GM12878 (cell line): ENCODE results near the gene PCLAF. TPM values are rescaled to one million over a fixed set of nuclear protein-coding genes. Genes with fewer than 3 reads are reported as not detected.

Source experiments
- ATAC-seq: fragments of 200-7000 bp; cut with Tn5 transposase; 3 replicates; pipeline ENCODE4 v1.9.1; 2020; ENCODE audit warnings: mild to moderate bottlenecking, moderate library complexity
- BruUV-seq: library from RNA; stranded (reverse); fragments of 400-500 nt; replicated peaks from 2 replicates; lab custom pipeline; 2021; lab: Mats Ljungman, UMichigan
- CTCF ChIA-PET: fragments of 300-600 bp; sonication (Branson Sonifier 250); formaldehyde crosslinking; extraction: SDS; loops from one replicate; lab custom pipeline; 2021; ENCODE audit warnings: inconsistent platforms; lab: Yijun Ruan, JAX
- POLR2A ChIA-PET: fragments of 350-600 bp; formaldehyde crosslinking; extraction: SDS; loops from one replicate; lab custom pipeline; 2021; ENCODE audit warnings: inconsistent platforms; lab: Charles Lee
- RAD21 ChIA-PET: fragments of 300-600 bp; sonication (Branson Sonifier 250); formaldehyde crosslinking; loops from one replicate; lab custom pipeline; 2023; ENCODE audit warnings: antibody characterized with exemption; ENCODE audit not compliant: unreplicated experiment; lab: Charles Lee
- SMC1A ChIA-PET: fragments of 300-600 bp; sonication (Branson Sonifier 250); formaldehyde crosslinking; loops from one replicate; lab custom pipeline; 2023; ENCODE audit not compliant: unreplicated experiment, uncharacterized antibody; lab: Charles Lee
- DNase-seq: peaks from one replicate; pipeline ENCODE4 v3.0.0-alpha.2; 2011; ENCODE audit warnings: low read depth, low spot score
- FAIRE-seq: peaks from 3 replicates; lab custom pipeline; 2011; peaks lifted over from hg19 to GRCh38; lab: Jason Lieb, UNC
- H2AFZ ChIP-seq: 2 replicates; pipeline ENCODE4 v1.6.0; 2011; ENCODE audit warnings: low read depth, low read length, control low read depth; ENCODE audit not compliant: control insufficient read depth
- H3K27ac ChIP-seq: 2 replicates; pipeline ENCODE4 v1.5.1; 2011; ENCODE audit warnings: control low read depth; ENCODE audit not compliant: control insufficient read depth, insufficient read depth
- H3K27me3 ChIP-seq, 2 experiments: replicated peaks in 1 of 2; 2 replicates each; pipeline versions ENCODE4 v1.6.0 to v1.6.1; 2011; ENCODE audit warnings: low read length in 1 of 2; ENCODE audit not compliant: control insufficient read depth in 2 of 2, insufficient read depth in 2 of 2
- H3K36me3 ChIP-seq, 2 experiments: 2 replicates each; pipeline ENCODE4 v1.5.1; 2011; ENCODE audit warnings: low read length in 1 of 2; ENCODE audit not compliant: control insufficient read depth in 2 of 2, insufficient read depth in 2 of 2
- H3K4me1 ChIP-seq: 2 replicates; pipeline ENCODE4 v1.6.1; 2011; ENCODE audit warnings: mild to moderate bottlenecking, low read length, moderate library complexity, mixed read lengths; ENCODE audit not compliant: control insufficient read depth, insufficient read depth
- H3K4me2 ChIP-seq: 2 replicates; pipeline ENCODE4 v1.6.0; 2011; ENCODE audit warnings: control low read depth; ENCODE audit not compliant: control insufficient read depth, insufficient read depth
- H3K4me3 ChIP-seq: fragments of 200-600 bp; sonication (generic); 2 replicates; pipeline ENCODE4 v1.5.1; 2016
- H3K79me2 ChIP-seq: 2 replicates; pipeline ENCODE4 v1.6.0; 2011; ENCODE audit warnings: low read length; ENCODE audit not compliant: control insufficient read depth, insufficient read depth
- H3K9ac ChIP-seq: 2 replicates; pipeline ENCODE4 v1.8.0; 2011; ENCODE audit warnings: low read length, control low read depth, mixed read lengths; ENCODE audit not compliant: control insufficient read depth, insufficient read depth
- H3K9me3 ChIP-seq: replicated peaks from 3 replicates; pipeline ENCODE4 v1.5.1; 2011; ENCODE audit warnings: mild to moderate bottlenecking, low read length; ENCODE audit not compliant: control insufficient read depth, insufficient read depth
- H4K20me1 ChIP-seq: 2 replicates; pipeline ENCODE4 v1.6.0; 2011; ENCODE audit not compliant: control insufficient read depth, insufficient read depth
- ASH2L ChIP-seq: fragments of 300-600, 200-600 bp; sonication (generic); IDR thresholded peaks from 2 replicates; pipeline ENCODE4 v1.6.1; 2017; ENCODE audit warnings: low read depth, mild to moderate bottlenecking, borderline replicate concordance
- BACH1 ChIP-seq: fragments of 450-650 bp; IDR thresholded peaks from 2 replicates; pipeline ENCODE4 v1.6.1; 2017; ENCODE audit warnings: mild to moderate bottlenecking, borderline replicate concordance
- BRCA1 ChIP-seq: IDR thresholded peaks from 2 replicates; pipeline ENCODE4 v1.6.1; 2011; ENCODE audit warnings: low read depth, low read length, improper control_type of control experiment
- EP300 ChIP-seq, 2 experiments: fragments of 150-350 bp in 1 of 2; IDR thresholded peaks; 2 replicates each; pipeline ENCODE4 v1.6.1; 2011 to 2012; ENCODE audit warnings: low read depth in 2 of 2, low read length in 2 of 2, borderline replicate concordance in 1 of 2, improper control_type of control experiment in 1 of 2, inconsistent platforms in 1 of 2; ENCODE audit not compliant: control insufficient read depth in 1 of 2
- ETV6 ChIP-seq, 2 experiments: fragments of 450-650 bp in 1 of 2; IDR thresholded peaks in 1 of 2; conservative IDR thresholded peaks in 1 of 2; 2 replicates each; pipeline ENCODE4 v1.6.1; 2014; ENCODE audit warnings: antibody characterized with exemption in 1 of 2, borderline replicate concordance in 1 of 2, low read depth in 1 of 2, mild to moderate bottlenecking in 1 of 2, moderate library complexity in 1 of 2
- HCFC1 ChIP-seq: fragments of 150-350 bp; IDR thresholded peaks from 2 replicates; pipeline ENCODE4 v1.6.1; 2014; ENCODE audit warnings: low read length
- HDAC2 ChIP-seq: fragments of 200-600 bp; sonication (generic); IDR thresholded peaks from 2 replicates; pipeline ENCODE4 v1.6.1; 2017
- IKZF1 ChIP-seq: fragments of 450-650 bp; conservative IDR thresholded peaks from 2 replicates; pipeline ENCODE4 v1.6.1; 2017; ENCODE audit warnings: antibody characterized with exemption, mild to moderate bottlenecking
- MEF2B ChIP-seq: fragments of 450-650 bp; IDR thresholded peaks from 2 replicates; pipeline ENCODE4 v1.6.1; 2018; ENCODE audit warnings: mild to moderate bottlenecking, moderate library complexity; ENCODE audit not compliant: partially characterized antibody, poor library complexity, severe bottlenecking
- MYB ChIP-seq: fragments of 150-350 bp; IDR thresholded peaks from 2 replicates; pipeline ENCODE4 v1.6.1; 2014; ENCODE audit warnings: mild to moderate bottlenecking, low read depth, low read length, borderline replicate concordance
- WGBS: methylation state at CpG from one replicate; pipeline ENCODE4 v1.1.6; 2016; ENCODE audit warnings: low lambda C conversion rate; ENCODE audit not compliant: insufficient replicate concordance, insufficient coverage; ENCODE audit errors: missing lambda C conversion rate; 5-methylcytosine and 5-hydroxymethylcytosine counted together
- in situ Hi-C: fragments of 300-500 bp; cut with MboI; formaldehyde crosslinking; loops from 9 replicates; pipeline ENCODE4 v1.14.3; 2018; ENCODE audit warnings: mixed read lengths
- intact Hi-C: fragments of 100-400 bp; cut with micrococcal nuclease; formaldehyde crosslinking; loops from one replicate; pipeline ENCODE4 v1.14.2; 2022; ENCODE audit not compliant: unreplicated experiment
- polyA plus RNA-seq, 11 experiments: library from polyadenylated mRNA; depleted of rRNA in 4 of 11; unstranded in 6 of 11; stranded (reverse) in 5 of 11; fragments of >200 nt; fragmentation: Nextera tagmentation in 4 of 11; fragmentation: Illumina TruSeq in 1 of 11; extraction: Ambion mirVana in 4 of 11; extraction: Trizol in 1 of 11; gene quantifications; 1 replicate in 1 of 11; 2 replicates in 10 of 11; pipeline versions ENCODE4 v1.2.1 to v1.2.3, GENCODE V29; 2011 to 2016; ENCODE audit warnings: inconsistent platforms in 2 of 11, missing spikeins in 2 of 11, low read depth in 1 of 11
- total RNA-seq, 4 experiments: library from RNA; depleted of rRNA in 3 of 4; stranded (reverse); fragments of >200 nt in 3 of 4; fragmentation: Illumina TruSeq in 1 of 4; extraction: Trizol in 1 of 4; gene quantifications; 2 replicates each; pipeline versions ENCODE4 v1.2.1 to v1.2.3, GENCODE V29; 2013 to 2021
- TF ChIP-seq, protein P1 (sequence below): IDR thresholded peaks from 2 replicates; pipeline ENCODE4 v1.6.1; 2012; ENCODE audit warnings: improper control_type of control experiment, low read depth, low read length; ENCODE audit not compliant: insufficient replicate concordance
- TF ChIP-seq, protein P2 (sequence below): fragments of 150-350 bp; IDR thresholded peaks from 2 replicates; pipeline ENCODE4 v1.6.1; 2014; ENCODE audit warnings: mild to moderate bottlenecking, low read depth, low read length

The PCLAF gene
- total and polyA plus RNA-seq, 10 of the 15 experiments (the other 5 are each of a cell fraction or from before 2014, with no cell fraction given): 79.0 to 627 (median 343) TPM

DNA sequence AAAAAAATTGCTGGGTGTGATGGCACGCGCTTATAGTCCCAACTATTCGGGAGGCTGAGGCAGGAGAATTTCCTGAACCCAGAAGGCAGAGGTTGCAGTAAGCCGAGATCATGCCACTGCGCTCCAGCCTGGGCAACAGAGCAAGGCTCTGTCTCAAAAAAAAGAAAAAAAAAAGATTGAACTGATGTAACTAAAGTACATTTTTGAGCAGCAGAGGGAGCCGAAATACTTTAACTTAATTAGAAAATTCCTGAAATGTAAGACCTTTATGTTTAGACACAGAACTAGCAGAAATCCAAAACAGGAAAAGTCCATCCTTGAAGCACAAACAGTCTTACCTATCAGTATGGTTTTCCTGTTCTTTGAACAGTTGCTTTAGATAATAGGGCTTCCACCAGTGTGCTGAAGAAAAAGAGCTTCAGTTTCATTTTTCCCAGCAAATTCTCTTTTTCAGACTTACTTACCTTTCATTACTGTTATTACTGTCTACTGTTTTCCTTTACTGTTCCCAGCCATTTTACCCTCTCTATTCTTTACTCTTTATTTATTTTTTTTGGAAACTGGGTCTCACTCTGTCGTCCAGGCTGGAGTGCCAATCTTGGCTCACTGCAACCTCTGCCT, 45.7 kb upstream of the PCLAF start (continued):
- no peak for TF ChIP-seq ETV6 (conservative IDR thresholded peaks at IDR 0.05 in 1 of 2, IDR thresholded peaks at IDR 0.05 in 1 of 2; ENCODE audit: borderline replicate concordance in 1 of 2, low read depth in 1 of 2)
- no peak for TF ChIP-seq ASH2L

DNA sequence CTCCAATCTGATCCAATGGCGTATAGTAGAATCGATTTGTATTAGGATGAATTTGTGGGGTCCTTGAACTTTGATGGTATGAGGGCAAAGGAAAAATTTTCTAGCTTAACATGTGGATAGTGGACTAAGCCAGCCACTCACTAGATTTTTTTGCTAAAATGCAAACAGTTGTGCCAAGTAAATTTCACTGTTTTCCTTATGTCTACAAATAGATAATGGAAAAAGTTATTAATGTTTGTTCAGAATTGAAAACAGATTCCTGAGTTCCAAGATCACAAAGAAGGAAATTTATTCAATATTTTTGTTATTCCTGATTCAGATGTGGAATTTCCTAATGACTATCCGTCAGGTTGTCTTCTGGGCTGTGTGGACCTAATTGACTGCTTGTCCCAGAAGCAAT, 44.0 kb upstream of the PCLAF start:
- Histone ChIP-seq H4K20me1 (no peaks in the 10 kb centered on the region), H3K9ac (no peak overlapping the region), H3K36me3 (peaks cover 0 to 12% of the 10 kb centered on the region in 2 experiments; a peak in 2 of 4 replicates), H3K9me3 (no peaks in the 10 kb centered on the region), H3K4me3 (no peak overlapping the region), H2AFZ (no peak overlapping the region), H3K4me2 (no peak overlapping the region), H3K27me3 (no peaks in the 10 kb centered on the region), H3K4me1 (peaks cover 25% of the 10 kb centered on the region), H3K79me2 (no peaks in the 10 kb centered on the region), H3K27ac (no peak overlapping the region)
- RAD21 ChIA-PET: interaction anchor here (0.6 to 3.1 kb wide), 10 partner anchors 15 to 303 kb away, joined by 3 to 12 read pairs (median 6); partner anchors contain the start of genes TRIP4 and ZNF609
- POLR2A ChIA-PET: no interaction called here
- DNase-seq: no peak
- intact Hi-C loops (loop anchor here (5.0 to 10.0 kb wide), 2 partner anchors 210 to 227 kb away; no protein-coding TSS in a partner anchor), in situ Hi-C loops (no loop called here)
- 95% methylated on average over 3 of the region's 3 CpGs for WGBS
- no peak for ATAC-seq
- FAIRE-seq: no peak
- CTCF ChIA-PET: interaction anchor here (0.8 to 5.7 kb wide), 11 partner anchors 16 to 303 kb away, joined by 3 to 64 read pairs (median 3); no protein-coding TSS in a partner anchor
- no TSS peak for BruUV-seq
- SMC1A ChIA-PET: interaction anchor here (0.6 to 4.9 kb wide), 15 partner anchors 14 to 486 kb away, joined by 3 to 34 read pairs (median 4); no protein-coding TSS in a partner anchor
- TF ChIP-seq HDAC2: no peak
- no peak for TF ChIP-seq BACH1
- TF ChIP-seq, protein P1, sequence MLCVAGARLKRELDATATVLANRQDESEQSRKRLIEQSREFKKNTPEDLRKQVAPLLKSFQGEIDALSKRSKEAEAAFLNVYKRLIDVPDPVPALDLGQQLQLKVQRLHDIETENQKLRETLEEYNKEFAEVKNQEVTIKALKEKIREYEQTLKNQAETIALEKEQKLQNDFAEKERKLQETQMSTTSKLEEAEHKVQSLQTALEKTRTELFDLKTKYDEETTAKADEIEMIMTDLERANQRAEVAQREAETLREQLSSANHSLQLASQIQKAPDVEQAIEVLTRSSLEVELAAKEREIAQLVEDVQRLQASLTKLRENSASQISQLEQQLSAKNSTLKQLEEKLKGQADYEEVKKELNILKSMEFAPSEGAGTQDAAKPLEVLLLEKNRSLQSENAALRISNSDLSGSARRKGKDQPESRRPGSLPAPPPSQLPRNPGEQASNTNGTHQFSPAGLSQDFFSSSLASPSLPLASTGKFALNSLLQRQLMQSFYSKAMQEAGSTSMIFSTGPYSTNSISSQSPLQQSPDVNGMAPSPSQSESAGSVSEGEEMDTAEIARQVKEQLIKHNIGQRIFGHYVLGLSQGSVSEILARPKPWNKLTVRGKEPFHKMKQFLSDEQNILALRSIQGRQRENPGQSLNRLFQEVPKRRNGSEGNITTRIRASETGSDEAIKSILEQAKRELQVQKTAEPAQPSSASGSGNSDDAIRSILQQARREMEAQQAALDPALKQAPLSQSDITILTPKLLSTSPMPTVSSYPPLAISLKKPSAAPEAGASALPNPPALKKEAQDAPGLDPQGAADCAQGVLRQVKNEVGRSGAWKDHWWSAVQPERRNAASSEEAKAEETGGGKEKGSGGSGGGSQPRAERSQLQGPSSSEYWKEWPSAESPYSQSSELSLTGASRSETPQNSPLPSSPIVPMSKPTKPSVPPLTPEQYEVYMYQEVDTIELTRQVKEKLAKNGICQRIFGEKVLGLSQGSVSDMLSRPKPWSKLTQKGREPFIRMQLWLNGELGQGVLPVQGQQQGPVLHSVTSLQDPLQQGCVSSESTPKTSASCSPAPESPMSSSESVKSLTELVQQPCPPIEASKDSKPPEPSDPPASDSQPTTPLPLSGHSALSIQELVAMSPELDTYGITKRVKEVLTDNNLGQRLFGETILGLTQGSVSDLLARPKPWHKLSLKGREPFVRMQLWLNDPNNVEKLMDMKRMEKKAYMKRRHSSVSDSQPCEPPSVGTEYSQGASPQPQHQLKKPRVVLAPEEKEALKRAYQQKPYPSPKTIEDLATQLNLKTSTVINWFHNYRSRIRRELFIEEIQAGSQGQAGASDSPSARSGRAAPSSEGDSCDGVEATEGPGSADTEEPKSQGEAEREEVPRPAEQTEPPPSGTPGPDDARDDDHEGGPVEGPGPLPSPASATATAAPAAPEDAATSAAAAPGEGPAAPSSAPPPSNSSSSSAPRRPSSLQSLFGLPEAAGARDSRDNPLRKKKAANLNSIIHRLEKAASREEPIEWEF: no peak
- TF ChIP-seq BRCA1: no peak
- TF ChIP-seq HCFC1: no peak
- TF ChIP-seq IKZF1: no peak
- TF ChIP-seq MYB: no peak
- no peak for TF ChIP-seq MEF2B
- TF ChIP-seq, protein P2, sequence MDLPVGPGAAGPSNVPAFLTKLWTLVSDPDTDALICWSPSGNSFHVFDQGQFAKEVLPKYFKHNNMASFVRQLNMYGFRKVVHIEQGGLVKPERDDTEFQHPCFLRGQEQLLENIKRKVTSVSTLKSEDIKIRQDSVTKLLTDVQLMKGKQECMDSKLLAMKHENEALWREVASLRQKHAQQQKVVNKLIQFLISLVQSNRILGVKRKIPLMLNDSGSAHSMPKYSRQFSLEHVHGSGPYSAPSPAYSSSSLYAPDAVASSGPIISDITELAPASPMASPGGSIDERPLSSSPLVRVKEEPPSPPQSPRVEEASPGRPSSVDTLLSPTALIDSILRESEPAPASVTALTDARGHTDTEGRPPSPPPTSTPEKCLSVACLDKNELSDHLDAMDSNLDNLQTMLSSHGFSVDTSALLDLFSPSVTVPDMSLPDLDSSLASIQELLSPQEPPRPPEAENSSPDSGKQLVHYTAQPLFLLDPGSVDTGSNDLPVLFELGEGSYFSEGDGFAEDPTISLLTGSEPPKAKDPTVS: no peak
- no peak for TF ChIP-seq EP300 (IDR thresholded peaks at IDR 0.05; ENCODE audit: borderline replicate concordance in 1 of 2, control insufficient read depth in 1 of 2, low read depth in 2 of 2, low read length in 2 of 2)
